Hematopoietic multipotent progenitor cell treated with erythropoietin and hydrocortisone succinate and interleukin-3 and kit ligand, for 15 days (in vitro differentiated cells): ENCODE results near the gene APEH.
"Not testable (repeated sequence)": the region's sequence is repeated elsewhere in the genome, so short reads cannot be mapped to it uniquely, and the experiment has no call there.

Source experiments
- DNase-seq: peaks from one replicate; pipeline ENCODE4 v3.0.0-alpha.2; 2015; ENCODE audit warnings: low spot score

APEH gene

GRCh38 chr3:49690856-49691255 is 16.7 kb downstream of the APEH start:
- DNase-seq = not testable (repeated sequence)

- DNase-seq = not testable (repeated sequence)
Measured at GRCh38 chr3:49691481-49691880, 17.3 kb downstream of the APEH start.

- not testable (repeated sequence) for DNase-seq
Measured at GRCh38 chr3:49694409-49695070, 20.4 kb downstream of the APEH start.

- DNase-seq = not testable (repeated sequence)
Measured at GRCh38 chr3:49695350-49696015, 21.3 kb downstream of the APEH start.

GRCh38 chr3:49699281-49699979 is 25.3 kb downstream of the APEH start:
- DNase-seq = peak; percentile 39

DNA sequence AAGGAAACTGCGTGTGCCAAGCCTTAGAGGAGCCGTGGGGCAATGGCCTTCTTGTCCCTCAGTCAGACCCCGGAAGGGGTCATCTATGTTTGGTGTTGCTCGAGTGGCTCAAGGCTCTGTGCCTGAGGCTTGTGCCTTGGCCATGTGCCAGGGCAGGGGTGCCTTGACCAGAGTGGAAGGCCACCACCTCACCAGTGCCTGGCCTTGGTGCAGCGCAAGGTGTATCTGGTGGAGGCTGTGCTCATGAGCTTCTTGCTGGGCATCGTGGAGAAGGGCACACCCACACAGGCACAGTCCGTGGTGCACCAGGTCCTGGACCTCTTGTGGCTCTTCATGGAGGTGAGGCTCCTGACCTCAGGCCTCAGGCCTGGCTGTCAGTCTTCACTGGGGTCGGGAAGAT is 25.9 kb downstream of the APEH start:
- no peak for DNase-seq

DNA sequence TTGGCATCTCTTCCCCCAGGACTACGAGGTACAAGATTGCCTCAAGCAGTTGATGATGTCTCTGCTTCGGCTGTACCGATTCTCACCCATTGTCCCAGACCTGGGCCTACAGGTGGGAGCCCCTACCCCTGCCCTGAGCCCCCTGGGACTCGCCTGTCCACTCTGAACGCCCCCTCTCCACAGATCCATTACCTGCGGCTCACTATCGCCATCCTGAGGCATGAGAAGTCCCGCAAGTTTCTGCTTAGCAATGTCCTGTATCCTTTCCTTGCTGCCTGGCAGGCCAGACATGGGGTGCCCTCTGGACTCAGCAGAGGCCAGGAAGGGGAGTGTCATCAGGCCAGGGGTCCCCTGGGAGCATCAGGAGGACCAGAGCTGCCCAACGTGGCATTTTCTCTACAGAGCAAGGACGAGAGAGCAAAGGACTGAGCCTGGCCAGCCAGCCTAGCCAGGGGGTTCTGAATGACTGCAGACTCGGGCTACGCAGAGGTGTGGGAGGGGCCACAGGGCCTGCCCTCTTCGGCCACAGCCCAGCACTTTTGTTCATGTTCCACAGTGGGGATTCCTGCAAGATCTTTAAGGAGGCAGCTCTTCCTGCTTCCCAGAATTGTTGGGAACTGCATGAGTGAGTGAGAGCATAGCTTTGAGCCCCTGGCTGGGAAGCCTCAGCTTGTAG is 26.4 kb downstream of the APEH start:
- DNase-seq = no peak

GRCh38 chr3:49701388-49702077 is 27.4 kb downstream of the APEH start:
- no peak for DNase-seq

DNA sequence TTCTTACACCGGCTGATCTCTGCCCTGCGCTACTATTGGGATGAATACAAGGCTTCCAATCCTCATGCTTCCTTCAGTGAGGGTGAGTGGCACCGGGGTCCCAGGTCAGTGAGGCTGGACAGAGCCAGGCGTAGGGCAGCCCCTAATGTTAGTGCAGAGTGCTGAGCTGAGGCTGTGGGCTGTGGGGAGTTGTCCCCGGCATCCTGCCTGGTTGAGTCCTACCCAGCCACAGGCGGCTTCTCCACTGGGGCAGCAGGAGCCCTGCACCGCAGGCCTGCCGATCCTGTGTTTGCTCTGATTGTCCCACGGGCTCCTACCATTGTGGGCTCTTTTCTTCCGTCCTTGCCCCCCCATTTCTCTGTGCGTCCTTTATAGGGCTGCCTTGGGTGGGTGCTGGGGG is 28.5 kb downstream of the APEH start:
- no peak for DNase-seq

DNA sequence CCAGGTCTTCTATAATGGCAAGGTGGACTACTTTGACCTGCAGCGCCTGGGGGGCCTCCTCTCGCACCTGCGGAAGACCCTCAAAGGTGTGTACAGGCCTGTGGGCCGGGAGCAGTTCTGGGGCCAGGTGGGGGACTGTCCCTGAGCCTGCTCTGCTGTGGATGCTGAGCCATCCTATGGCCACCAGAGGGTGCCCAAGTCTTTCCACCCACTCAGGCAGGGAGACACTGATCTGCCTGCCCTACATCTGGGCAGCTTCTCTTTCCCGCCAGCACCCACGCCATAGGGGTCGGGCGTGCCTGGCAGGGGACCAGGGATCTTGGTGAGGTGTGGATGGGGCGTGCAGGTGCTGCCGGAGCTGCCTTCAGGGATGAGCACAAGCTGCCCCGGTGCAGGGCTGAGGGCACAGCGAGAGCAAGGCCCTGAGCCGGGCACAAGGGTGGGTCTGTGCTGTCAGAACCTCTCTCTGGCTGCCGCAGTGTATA is 29.3 kb downstream of the APEH start:
- peak; percentile 78 for DNase-seq

DNA sequence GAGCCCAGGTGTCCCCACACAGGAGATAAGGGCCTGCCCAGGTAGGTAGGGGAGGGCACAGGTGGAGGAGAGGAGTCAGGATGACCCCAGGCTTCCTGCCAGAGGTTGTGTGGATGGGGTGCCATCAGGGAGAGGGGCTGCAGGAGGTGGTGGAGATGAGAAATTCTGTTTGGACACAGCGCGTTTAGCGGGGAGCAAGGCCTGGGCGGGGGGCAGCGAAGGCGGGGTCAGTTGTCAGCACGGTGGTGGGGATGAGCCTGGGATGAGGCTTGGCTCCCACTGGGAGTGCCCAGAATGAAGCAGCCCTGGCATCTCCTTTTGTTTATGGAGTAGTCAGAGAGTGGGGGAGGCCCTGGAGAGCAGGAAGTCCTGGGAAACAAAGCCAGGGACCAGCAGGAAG is 29.8 kb downstream of the APEH start:
- no peak for DNase-seq

GRCh38 chr3:49704629-49705028 is 30.5 kb downstream of the APEH start:
- no peak for DNase-seq

DNA sequence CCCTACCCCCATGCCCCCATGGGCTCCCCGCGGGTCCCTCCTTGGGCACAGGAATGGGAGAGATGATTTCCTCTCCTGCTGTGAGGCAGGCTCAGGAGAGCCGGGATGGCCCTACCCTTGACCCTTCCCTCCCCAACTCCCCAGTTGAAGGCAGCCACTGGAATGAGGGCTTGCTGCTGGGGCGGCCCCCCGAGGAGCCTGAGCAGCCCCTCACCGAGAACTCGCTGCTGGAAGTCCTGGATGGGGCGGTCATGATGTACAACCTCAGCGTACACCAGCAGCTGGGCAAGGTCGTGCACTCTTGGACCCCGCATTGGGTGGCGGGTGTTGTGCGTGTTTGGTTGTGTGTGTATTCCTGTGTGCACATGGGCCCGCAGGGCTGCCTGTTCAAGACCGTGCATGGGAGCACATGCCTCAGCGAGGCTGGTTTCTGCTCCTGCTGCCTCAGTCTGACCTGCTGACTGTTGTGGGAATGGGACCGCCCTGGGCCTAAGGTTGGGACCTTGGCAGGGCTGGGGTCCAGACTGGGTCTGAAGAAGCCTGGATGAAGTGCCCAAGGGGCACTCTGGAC is 31.3 kb downstream of the APEH start:
- no peak for DNase-seq

DNA sequence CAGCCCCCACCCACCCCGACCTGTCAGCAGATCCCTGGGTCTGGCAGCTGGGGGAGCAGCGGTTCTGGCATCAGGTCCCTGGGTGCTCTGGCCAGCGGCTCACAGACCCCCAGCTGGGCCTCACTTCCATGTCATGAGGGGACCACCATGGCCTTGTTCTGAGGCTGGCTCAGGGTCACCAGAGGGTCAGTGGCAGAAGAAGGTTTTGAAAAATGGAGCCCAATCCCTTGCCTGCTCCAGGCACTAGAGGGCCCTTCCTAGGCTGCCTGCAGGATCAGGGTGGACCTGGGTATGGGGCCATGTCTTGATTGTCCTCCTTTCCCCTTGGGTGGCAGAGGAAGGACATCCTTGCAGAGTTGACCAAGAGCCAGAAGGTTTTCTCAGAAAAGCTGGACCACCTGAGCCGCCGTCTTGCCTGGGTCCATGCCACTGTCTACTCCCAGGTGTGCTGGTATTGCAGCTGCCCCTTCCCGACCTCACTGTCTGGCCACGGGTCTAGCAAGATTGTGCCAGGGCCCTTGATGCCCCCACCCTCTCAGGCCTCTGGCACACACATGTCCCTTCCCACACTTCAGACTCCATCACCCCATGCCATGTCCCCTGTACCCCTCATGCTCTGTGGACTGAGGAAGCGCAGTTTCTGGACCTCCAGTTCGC is 32.4 kb downstream of the APEH start:
- DNase-seq = no peak

DNA sequence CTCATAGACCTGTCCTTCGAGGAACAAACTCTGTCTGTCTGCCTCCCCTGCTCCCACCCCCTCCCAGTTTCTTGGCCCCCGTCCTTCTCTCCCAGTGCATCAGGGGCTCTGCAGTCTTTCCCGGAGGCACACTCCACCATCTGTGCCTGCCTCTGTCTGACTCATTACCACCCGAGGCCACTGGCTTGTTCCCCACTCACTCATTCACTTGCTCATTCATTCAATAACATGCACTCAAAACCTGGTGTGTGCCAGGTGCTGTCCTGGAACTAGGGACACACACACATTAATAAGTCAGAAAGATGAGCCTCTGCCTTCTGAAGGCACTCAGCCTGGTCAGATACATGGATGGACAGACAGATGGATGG is 32.9 kb downstream of the APEH start:
- no peak for DNase-seq

DNA sequence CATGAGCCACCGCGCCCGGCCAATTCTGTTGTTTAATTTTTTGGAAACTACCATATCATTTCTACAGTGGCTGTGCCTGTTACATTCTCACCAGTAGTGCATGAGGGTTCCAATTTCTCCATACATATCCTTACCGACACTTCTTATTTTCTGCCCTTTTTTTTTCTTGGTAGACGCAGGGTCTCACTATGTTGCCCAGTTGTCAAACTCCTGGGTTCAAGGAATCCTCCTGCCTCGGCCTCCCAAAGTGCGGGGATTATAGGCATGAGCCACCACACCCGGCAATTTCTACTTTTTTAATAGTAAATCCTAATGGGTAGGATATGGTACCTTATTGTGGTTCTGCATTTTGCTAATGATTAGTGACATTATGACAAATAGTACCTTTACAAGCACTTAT is 35.7 kb downstream of the APEH start:
- no peak for DNase-seq

- no peak for DNase-seq
Measured at GRCh38 chr3:49711489-49711888, 37.3 kb downstream of the APEH start.

GRCh38 chr3:49712166-49712565 is 38.0 kb downstream of the APEH start:
- no peak for DNase-seq

DNA sequence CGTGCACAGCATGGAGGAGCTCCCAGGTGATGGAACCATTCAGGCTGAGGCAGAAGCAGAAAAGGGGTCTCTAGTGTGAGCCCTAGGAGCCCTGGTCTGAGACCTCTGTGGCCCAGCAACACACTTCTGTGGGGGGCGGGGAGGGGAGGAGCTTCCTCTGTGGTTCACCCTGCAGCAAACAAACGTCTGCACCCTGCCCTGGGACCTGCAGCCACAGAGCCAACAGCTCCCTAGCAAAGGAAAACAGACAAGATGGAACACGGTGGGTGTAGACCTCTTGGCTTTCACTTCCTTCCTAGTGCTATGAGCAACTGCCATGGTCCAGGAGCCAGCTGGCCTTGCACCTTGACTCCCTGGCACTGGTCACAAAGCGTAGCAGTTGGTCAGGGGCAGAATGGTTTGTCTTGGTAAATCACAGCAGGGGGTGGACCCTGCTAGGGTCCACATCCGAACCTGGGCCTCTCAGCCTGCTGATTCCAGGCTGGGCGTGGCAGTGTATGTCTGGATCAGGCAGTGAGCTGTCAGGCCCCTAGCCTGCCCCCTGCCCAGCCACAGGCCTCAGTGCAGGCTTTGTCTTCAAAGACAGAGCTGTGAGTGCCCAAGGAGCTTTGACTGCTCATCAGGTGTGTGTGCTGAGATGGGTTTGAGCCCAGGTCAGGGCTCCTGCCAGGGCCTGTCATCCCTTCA is 38.6 kb downstream of the APEH start:
- DNase-seq = no peak

GRCh38 chr3:49713336-49714105 is 39.4 kb downstream of the APEH start:
- DNase-seq = no peak
